Urinary bladder (tissue), 4 donors: Measurements from ENCODE around the gene GDI1. TPM values are rescaled to one million over a fixed set of nuclear protein-coding genes. Genes with fewer than 3 reads are reported as not detected.
A peak's percentile ranks its signal among the peaks of the same experiment; 100 is the strongest.

ENCODE experiments used
- DNase-seq: peaks from one replicate; pipeline ENCODE4 v3.0.0-alpha.2; 2015; ENCODE audit errors: extremely low spot score
- H3K27ac ChIP-seq: one replicate; pipeline ENCODE4 v1.5.1; 2013; ENCODE audit warnings: low read depth, mild to moderate bottlenecking, moderate library complexity
- H3K36me3 ChIP-seq: one replicate; pipeline ENCODE4 v1.6.1; 2013; ENCODE audit warnings: mild to moderate bottlenecking, moderate library complexity; ENCODE audit not compliant: insufficient read depth
- H3K4me1 ChIP-seq: one replicate; pipeline ENCODE4 v1.6.1; 2013; ENCODE audit warnings: mild to moderate bottlenecking, moderate library complexity; ENCODE audit not compliant: insufficient read depth
- H3K4me3 ChIP-seq: one replicate; pipeline ENCODE4 v1.5.1; 2013; ENCODE audit warnings: low read depth, low read length
- WGBS: extraction: QIAGEN DNeasy Blood & Tissue Kit; methylation state at CpG from one replicate; pipeline ENCODE4 v1.1.7; 2013; 5-methylcytosine and 5-hydroxymethylcytosine counted together
- polyA plus RNA-seq: library from polyadenylated mRNA; stranded (reverse); fragments of 200-250 nt; gene quantifications from one replicate; pipeline ENCODE4 v1.2.3, GENCODE V29; 2013
- total RNA-seq: library from RNA; depleted of rRNA; stranded (reverse); fragments of >200 nt; gene quantifications from one replicate; pipeline ENCODE4 v1.2.3, GENCODE V29; 2014
- donor health status: healthy with polysubstance abuse.
- donor health status: healthy.

The GDI1 gene
- total and polyA plus RNA-seq, 2 donors = 33.0 to 138 TPM

DNA sequence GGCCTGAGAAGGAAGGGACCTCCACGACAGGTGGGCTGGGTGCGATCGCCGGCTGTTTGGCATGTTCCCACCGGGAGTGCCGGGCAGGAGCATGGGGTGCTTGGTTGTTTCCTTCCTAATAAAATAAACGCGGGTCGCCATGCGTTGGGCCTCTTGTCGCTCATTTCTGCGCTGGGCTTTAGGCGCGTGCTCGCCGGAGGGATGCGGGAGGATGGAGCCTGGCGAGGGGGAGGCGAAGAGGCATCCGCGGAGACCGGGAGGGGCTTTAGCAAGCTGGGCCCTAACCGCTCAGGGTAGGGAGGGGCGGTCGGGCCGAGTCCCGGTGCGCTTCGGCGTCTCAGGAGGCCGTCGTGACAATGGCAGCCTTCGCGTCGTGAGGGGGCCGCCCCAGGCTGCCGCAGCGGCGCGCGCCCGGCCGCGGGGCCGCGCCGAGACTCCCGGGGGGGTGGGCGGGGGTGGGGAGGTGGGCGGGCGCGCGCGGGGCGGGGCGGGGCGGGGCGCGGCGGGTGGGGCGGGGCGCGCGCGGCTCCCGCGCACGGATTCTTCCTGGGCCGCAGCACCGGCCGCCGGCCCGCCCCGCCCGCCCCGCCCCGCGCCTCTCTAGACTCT lies 476 bp upstream of the GDI1 start:
- Histone ChIP-seq H3K36me3 (no peaks in the 10 kb centered on the region), H3K4me1 (no peaks in the 10 kb centered on the region), H3K27ac (peak overlapping the region; percentile 95), H3K4me3 (peak overlapping the region; percentile 82)
- no peak for DNase-seq
- 3% methylated on average over 49 of the region's 78 CpGs for WGBS

DNA sequence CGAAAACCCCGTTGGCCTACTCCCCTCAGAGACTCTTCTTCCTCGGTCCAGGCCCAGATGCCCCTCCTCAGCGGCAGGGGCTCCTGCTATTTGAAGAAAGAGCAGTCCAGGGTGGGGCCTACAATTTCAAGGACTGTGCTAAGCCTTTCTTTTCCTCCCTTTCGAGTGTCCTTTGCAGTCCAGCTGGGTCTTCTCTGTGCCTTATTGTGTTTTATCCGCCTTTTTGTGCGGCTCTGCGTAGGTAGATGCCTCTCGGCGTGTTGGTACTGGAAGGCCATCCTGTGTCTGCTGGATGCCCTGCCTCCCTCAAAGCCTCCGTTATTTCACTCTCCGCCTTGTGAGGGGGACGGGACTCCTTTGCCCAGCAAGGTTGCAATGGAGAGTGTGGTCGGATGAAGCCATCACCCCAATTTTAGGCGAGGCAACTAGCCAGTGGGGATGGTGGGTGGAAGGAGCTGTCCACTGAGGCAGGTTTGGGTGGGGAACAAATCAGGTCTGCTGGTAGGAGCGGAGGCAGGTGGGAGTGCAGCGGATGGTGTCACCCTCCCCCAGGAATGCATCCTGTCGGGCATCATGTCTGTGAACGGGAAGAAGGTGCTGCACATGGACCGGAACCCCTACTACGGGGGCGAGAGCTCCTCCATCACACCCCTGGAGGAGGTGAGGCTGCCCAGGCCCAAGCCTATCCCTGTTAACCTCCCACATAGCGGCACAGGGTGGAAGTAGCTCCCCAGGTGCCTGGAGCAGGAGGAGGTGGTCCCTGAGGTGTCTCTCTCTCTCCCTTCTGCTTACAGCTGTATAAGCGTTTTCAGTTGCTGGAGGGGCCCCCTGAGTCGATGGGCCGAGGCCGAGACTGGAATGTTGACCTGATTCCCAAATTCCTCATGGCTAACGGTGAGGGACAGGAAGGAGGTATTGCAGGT lies 1.3 kb downstream of the GDI1 start:
- H3K36me3 ChIP-seq = no peaks in the 10 kb centered on the region
- WGBS = 28% methylated on average over 28 of the region's 28 CpGs
- no peak for DNase-seq
- no peaks in the 10 kb centered on the region for H3K4me1 ChIP-seq
- no peak overlapping the region for H3K27ac ChIP-seq
- H3K4me3 ChIP-seq = peak overlapping the region; percentile 82

DNA sequence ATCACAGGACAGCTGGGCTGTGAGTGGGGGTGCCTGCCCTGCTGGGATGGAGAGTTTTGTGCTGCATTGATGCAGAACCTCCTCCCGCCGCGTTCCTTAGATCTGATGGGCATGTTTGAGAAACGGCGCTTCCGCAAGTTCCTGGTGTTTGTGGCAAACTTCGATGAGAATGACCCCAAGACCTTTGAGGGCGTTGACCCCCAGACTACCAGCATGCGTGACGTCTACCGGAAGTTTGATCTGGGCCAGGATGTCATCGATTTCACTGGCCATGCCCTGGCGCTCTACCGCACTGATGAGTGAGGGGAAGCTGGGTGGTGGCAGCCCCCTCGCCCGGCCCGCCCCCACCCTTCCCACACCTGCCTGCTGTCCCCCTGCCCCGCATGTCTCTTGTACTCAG lies 2.9 kb downstream of the GDI1 start:
- Histone ChIP-seq H3K4me3 (no peak overlapping the region), H3K4me1 (no peaks in the 10 kb centered on the region), H3K36me3 (no peaks in the 10 kb centered on the region), H3K27ac (no peak overlapping the region)
- no peak for DNase-seq
- WGBS = 91% methylated on average over 18 of the region's 18 CpGs

DNA sequence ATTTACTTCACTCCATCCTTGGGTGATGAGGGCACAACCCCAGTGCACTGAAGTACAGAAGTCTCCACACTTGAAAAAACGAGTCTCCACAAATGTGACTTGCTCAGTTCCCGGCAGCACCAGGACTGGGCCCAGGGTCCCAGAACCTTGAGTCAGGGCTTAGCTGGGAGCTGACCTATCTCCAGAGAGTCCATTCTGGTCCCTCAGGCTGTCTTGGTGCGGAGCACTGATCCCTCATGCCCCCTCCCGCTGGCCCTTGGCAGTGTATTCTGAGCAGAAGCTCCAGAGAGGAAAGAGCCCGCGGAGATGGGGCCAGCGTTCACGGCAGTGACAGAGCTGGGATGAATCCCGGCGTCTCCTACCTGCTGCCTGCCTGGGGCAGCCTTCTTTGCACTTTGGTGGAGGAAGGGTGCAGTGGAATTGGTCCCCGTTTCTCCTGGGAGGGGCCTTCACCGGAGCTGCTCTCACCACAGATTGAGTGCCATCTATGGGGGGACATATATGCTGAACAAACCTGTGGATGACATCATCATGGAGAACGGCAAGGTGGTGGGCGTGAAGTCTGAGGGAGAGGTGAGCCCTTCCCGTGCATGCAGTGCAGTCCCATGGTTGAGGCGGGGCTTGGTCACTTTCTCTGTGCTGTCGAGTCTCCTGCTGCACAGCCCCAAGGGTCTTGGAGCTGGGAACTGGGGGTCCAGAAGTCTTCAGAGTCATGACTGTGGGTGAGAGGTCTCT lies 3.8 kb downstream of the GDI1 start:
- no peaks in the 10 kb centered on the region for H3K4me1 ChIP-seq
- no peaks in the 10 kb centered on the region for H3K36me3 ChIP-seq
- no peak overlapping the region for H3K4me3 ChIP-seq
- no peak overlapping the region for H3K27ac ChIP-seq
- no peak for DNase-seq
- 79% methylated on average over 17 of the region's 17 CpGs for WGBS

DNA sequence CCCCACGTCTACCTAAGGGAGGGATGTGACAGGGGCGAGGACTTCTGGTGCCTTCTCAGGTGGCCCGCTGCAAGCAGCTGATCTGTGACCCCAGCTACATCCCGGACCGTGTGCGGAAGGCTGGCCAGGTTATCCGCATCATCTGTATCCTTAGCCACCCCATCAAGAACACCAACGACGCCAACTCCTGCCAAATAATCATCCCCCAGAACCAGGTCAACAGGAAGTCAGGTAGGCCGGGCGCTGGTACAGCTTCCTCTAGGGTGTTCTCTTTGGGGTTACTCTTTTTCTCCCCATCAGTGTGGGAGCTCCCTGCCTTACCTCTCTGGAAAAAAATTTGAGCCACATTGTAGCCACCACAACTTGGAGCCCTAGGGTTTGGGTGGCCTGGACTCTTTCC lies 4.6 kb downstream of the GDI1 start:
- no peak overlapping the region for H3K27ac ChIP-seq
- 82% methylated on average over 11 of the region's 11 CpGs for WGBS
- H3K4me3 ChIP-seq = no peak overlapping the region
- no peak for DNase-seq
- H3K36me3 ChIP-seq = no peaks in the 10 kb centered on the region
- H3K4me1 ChIP-seq = no peaks in the 10 kb centered on the region

DNA sequence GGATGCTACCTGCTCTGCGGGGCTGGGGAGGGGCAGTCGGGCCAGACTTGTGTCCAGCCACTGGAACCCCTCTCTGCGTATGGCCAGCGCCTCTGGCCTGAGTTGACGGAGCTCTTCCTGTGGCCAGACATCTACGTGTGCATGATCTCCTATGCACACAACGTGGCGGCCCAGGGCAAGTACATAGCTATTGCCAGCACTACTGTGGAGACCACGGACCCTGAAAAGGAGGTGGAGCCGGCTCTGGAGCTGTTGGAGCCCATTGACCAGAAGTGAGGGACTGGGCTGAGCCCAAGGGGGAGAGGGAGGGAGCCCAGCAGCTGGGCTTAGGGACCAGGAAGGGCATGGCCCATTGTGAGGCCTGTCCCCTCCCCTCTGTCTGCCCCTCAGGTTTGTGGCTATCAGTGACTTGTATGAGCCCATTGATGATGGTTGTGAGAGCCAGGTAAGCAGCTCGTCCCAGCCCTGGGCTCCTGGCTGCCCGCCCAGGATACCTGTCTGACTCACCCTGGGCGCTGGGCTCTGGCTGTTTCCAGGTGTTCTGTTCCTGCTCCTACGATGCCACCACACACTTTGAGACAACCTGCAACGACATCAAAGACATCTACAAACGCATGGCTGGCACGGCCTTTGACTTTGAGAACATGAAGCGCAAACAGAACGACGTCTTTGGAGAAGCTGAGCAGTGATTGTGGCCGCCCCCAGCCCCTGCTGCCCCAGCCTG lies 5.2 kb downstream of the GDI1 start:
- WGBS = 80% methylated on average over 21 of the region's 21 CpGs
- no peaks in the 10 kb centered on the region for H3K4me1 ChIP-seq
- no peak overlapping the region for H3K27ac ChIP-seq
- H3K4me3 ChIP-seq = no peak overlapping the region
- H3K36me3 ChIP-seq = no peaks in the 10 kb centered on the region
- no peak for DNase-seq

DNA sequence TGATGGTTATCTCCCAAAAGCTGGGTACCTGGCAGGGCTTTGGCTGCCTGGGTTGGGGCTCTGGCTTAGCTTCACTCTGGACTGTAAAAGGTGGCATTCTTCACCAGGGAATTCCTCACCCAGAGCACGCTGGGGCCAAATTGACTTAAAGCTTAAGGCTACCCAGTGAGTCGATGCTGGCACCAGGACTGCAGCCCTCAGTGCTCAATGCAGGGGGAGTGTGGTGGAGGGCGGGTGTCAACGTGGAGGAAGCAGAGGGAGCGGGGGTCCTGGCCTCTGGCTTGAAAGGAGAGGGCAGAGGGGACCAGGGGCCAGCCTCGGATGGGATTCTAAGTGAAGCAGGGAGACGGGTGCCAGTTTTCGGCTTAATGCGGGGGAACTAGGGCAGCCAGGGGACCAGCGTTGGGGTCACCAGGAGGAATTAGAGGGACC lies 6.5 kb downstream of the GDI1 start:
- 12% methylated on average over 10 of the region's 10 CpGs for WGBS

DNA sequence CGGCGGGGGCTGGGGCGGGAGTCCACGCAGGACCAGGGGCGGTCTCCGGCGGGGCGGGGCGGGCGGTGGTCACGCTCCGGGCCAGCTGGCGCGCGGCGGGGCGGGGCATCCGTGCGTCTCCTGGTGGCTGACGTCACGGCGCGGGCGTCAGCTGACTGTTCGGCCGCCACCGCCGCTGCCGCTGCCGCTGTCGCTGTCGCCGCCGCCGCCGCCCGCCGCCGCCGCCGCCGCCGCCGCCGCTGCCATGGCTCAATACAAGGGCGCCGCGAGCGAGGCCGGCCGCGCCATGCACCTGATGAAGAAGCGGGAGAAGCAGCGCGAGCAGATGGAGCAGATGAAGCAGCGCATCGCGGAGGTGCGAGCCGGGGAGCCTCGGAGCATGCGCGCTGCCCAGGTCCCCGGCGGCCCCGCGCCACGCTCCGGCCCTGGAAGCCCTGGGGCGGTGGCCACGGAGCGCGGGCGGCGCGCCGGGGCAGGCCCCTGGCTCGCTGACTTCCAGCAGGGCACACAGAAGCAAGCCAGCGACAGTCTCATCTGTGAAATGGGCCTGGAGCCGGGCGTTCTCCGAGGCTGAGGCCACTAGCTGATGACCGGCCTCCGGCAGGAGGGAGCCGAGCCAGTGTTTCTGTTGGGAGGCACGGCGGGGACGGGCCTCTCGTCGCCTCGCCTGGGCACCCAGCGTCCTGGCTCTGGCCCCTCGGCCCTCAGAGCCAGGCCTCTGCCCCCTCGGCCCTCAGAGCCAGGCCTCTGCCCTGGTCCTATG lies 7.2 kb downstream of the GDI1 start, which contains the start of gene FAM50A:
FAM50A (plus strand) TSS at position 150 of the 763 bp plus-strand sequence; CDS start at position 245, 95 bp downstream.
- WGBS = under 1% methylated on average over 94 of the region's 94 CpGs

More for the DNA sequence above, 6.5 kb downstream of the GDI1 start:
- H3K36me3 ChIP-seq = no peaks in the 10 kb centered on the region
- H3K4me3 ChIP-seq = peak overlapping the region; percentile 61
- DNase-seq = no peak
- H3K27ac ChIP-seq = peak overlapping the region; percentile 80
- H3K4me1 ChIP-seq = no peaks in the 10 kb centered on the region

DNA sequence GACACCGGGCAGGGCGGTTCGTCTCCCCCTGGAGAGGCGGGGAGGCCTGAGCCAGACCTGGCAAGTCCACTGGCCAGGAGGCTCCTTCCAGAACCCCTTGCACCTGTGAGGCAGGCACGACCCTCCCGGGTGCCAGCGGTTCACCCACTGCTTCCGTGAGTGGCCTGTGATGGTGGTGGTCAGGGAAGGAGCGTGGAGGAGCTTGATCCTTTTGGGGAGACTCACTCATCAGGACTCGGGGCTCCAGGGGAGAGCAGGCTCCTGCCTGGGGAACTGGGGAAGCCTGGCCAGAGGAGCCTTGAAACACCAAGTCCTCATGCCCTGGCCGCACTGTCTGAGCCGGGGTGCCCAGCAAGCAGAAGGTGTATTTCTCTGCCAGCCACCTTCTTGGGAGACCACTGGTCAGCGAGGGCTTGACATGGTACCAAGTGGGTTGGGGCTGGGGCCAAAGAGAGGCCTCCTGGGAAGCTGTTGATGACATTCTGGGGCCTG lies 7.8 kb downstream of the GDI1 start:
- DNase-seq = no peak
- Histone ChIP-seq H3K4me1 (no peaks in the 10 kb centered on the region), H3K36me3 (peaks cover 3% of the 10 kb centered on the region), H3K27ac (peak overlapping the region; percentile 53), H3K4me3 (peak overlapping the region; percentile 61)
- 53% methylated on average over 13 of the region's 13 CpGs for WGBS

More for the DNA sequence above, 7.2 kb downstream of the GDI1 start, which contains the start of gene FAM50A:
- no peak for DNase-seq
- Histone ChIP-seq H3K36me3 (no peaks in the 10 kb centered on the region), H3K27ac (peak within 1 kb of the TSS; percentile 85), H3K4me3 (peak within 1 kb of the TSS; percentile 61), H3K4me1 (no peaks in the 10 kb centered on the region)

DNA sequence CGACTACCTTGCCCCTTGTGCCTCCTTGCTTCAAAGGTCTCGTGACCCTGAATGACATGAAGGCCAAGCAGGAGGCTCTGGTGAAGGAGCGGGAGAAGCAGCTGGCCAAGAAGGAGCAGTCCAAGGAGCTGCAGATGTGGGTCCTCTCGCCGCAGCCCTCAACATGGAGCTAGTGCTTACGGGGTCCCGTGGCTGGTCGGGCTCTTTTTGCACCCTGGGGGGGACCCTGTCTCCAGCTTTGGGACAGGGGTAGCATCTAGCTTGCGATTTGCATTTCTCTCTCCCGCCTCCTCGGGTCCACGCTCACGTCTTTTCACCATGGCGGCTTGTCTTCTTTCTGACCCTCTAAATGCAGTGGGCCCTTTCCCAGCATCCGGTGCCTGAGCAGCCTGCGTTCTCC lies 8.8 kb downstream of the GDI1 start:
- 97% methylated on average over 16 of the region's 16 CpGs for WGBS

DNA sequence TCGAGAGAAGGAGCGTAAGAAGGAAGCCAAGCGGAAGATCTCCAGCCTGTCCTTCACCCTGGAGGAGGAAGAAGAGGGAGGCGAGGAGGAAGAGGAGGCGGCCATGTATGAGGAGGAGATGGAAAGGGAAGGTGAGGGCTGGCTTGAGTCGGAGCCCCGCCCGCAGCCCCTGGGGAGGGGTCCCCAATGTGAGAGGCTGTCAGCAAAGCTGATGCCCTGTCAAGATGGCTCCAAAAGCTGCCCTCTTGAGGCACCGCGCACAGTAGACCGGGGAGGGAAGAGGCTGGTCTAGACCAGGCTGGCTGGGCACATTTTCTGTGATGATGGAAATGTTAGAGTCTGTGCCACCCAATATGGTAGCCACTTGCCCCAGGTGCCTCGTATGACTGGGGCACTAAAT lies 9.5 kb downstream of the GDI1 start:
- WGBS = 90% methylated on average over 12 of the region's 12 CpGs
- Histone ChIP-seq H3K4me3 (no peak overlapping the region), H3K36me3 (peaks cover 9% of the 10 kb centered on the region), H3K4me1 (no peaks in the 10 kb centered on the region), H3K27ac (no peak overlapping the region)
- DNase-seq = no peak

More for the DNA sequence above, 8.8 kb downstream of the GDI1 start:
- no peak overlapping the region for H3K4me3 ChIP-seq
- no peaks in the 10 kb centered on the region for H3K4me1 ChIP-seq
- no peak for DNase-seq
- peaks cover 6% of the 10 kb centered on the region for H3K36me3 ChIP-seq
- no peak overlapping the region for H3K27ac ChIP-seq

DNA sequence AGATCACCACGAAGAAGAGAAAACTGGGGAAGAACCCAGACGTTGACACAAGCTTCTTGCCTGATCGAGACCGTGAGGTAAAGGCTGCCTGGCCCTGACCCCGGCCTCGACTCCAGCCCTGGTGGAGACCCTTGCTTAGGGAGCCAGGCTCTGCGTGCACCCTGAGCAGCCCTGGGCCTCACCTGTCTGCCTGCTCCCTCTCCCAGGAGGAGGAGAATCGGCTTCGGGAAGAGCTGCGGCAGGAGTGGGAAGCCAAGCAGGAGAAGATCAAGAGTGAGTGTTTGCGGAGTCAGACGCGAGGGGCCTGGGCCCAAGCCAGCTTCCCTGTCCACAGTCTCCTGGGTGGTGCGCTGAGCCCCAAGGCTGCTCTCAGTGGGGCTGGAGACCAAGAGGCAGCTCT lies 11.5 kb downstream of the GDI1 start:
- no peak for DNase-seq
- Histone ChIP-seq H3K27ac (no peak overlapping the region), H3K4me1 (no peaks in the 10 kb centered on the region), H3K4me3 (no peak overlapping the region), H3K36me3 (peaks cover 9% of the 10 kb centered on the region)
- WGBS = 96% methylated on average over 14 of the region's 14 CpGs
